ENCODE results near the gene PARVG.

DNA sequence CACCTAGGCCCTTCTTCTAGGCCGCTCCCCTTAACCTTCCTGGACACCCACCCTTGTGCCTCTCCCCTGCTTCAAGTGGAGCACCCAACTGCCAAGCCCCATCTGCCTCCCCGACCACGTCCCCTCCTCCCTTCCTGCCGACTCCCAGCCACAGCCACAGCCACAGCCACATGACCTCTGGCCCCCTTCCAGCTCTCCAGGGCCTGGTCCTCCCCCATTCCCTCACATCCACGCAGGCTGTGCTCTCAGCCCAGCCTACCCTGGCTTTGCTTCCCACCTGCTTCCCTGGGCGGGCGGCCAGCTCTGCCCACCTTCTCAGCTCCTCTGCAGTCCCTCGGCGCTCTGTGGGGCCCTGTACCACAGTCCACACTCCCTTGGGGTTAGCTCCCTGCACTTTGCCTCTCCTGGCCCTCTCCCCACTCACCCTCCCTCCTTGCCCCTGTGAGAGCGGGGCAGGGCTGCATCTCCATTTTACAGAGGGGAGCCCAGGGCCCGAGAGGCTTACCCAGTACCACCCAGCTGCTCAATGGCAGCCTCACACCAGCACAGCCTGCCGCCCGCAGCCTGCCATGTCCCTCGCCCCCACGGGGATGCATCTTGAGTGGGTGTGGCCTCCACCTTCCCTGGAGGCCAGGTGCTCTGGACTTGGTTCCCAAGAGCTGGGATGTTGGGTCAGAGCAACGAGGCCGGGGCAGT lies 20.3 kb downstream of the PARVG start:
- TF ChIP-seq CBX3 (IDR thresholded peaks at IDR 0.05; ENCODE audit: borderline replicate concordance, low read depth) (no peak), POLR2A (IDR thresholded peaks at IDR 0.05; ENCODE audit: low read depth, low read length) (no peak)

Data from GM12878 (cell line).